ENCODE measurements around the gene SIGLEC10.

- no peak for TF ChIP-seq EZH2 (IDR thresholded peaks at IDR 0.05; ENCODE audit: insufficient read depth, poor library complexity, severe bottlenecking)
- no peak for TF ChIP-seq EZH2phosphoT487 (IDR thresholded peaks at IDR 0.05; ENCODE audit: insufficient read depth, low read depth)
Measured at GRCh38 chr19:51441410-51442390, 24.3 kb upstream of the SIGLEC10 start.

All from GM23248 (cell line).